GM19240 (cell line): ENCODE measurements around the gene TINCR.
A peak's percentile ranks its signal among the peaks of the same experiment; 100 is the strongest.

Source experiments
- DNase-seq: peaks from one replicate; pipeline ENCODE4 v3.0.0; 2011; ENCODE audit warnings: low spot score; ENCODE audit not compliant: insufficient read length

Gene TINCR

GRCh38 chr19:5588906-5589676, 21.3 kb upstream of the TINCR start:
- no peak for DNase-seq

GRCh38 chr19:5588441-5588840, 20.7 kb upstream of the TINCR start:
- no peak for DNase-seq

- DNase-seq: no peak
Observed at GRCh38 chr19:5587661-5588060, 19.9 kb upstream of the TINCR start.

GRCh38 chr19:5587071-5587455, 19.3 kb upstream of the TINCR start:
- DNase-seq: no peak

- DNase-seq: no peak
Observed at GRCh38 chr19:5586300-5587070, 18.7 kb upstream of the TINCR start.

- DNase-seq: no peak
Observed at GRCh38 chr19:5585461-5586299, 17.9 kb upstream of the TINCR start.

- no peak for DNase-seq
Observed at GRCh38 chr19:5580161-5580571, 12.4 kb upstream of the TINCR start.

- DNase-seq: no peak
Observed at GRCh38 chr19:5579697-5580096, 11.9 kb upstream of the TINCR start.

GRCh38 chr19:5579286-5579685, 11.5 kb upstream of the TINCR start:
- no peak for DNase-seq

GRCh38 chr19:5578097-5578846, 10.5 kb upstream of the TINCR start:
- DNase-seq: peak; percentile 83

GRCh38 chr19:5575590-5575989, 7.8 kb upstream of the TINCR start:
- DNase-seq: no peak

- no peak for DNase-seq
Observed at GRCh38 chr19:5572556-5573286, 5.0 kb upstream of the TINCR start.

GRCh38 chr19:5571777-5572176, 4.0 kb upstream of the TINCR start:
- no peak for DNase-seq

- DNase-seq: no peak
Observed at GRCh38 chr19:5567970-5568407, 236 bp upstream of the TINCR start.

- DNase-seq: no peak
Observed at GRCh38 chr19:5564930-5565329, 2.8 kb downstream of the TINCR start.

GRCh38 chr19:5563935-5564612, 3.7 kb downstream of the TINCR start:
- DNase-seq: no peak

- no peak for DNase-seq
Observed at GRCh38 chr19:5563008-5563431, 4.7 kb downstream of the TINCR start.

GRCh38 chr19:5562280-5562679, 5.5 kb downstream of the TINCR start:
- no peak for DNase-seq

- DNase-seq: no peak
Observed at GRCh38 chr19:5561559-5561958, 6.2 kb downstream of the TINCR start.

- no peak for DNase-seq
Observed at GRCh38 chr19:5560156-5560555, 7.6 kb downstream of the TINCR start.
